SH-SY5Y (cell line): ENCODE data around the gene CSNK1A1L.

Source experiments
- GATA2 ChIP-seq: IDR thresholded peaks from 2 replicates; pipeline ENCODE4 v1.6.1; 2011; ENCODE audit warnings: mild to moderate bottlenecking, low read depth, low read length
- GATA3 ChIP-seq: IDR thresholded peaks from 2 replicates; pipeline ENCODE4 v1.6.1; 2011; ENCODE audit warnings: low read depth, mild to moderate bottlenecking, low read length, moderate library complexity

- TF ChIP-seq GATA2 (no peak), GATA3 (no peak)
Measured at GRCh38 chr13:37113534-37113933, 8.1 kb upstream of the CSNK1A1L start.
